HG03066 (cell line): ENCODE measurements around the gene TBC1D13.
"Not testable (repeated sequence)": the region's sequence is repeated elsewhere in the genome, so short reads cannot be mapped to it uniquely, and the experiment has no call there.

Source experiments
- ATAC-seq: cut with Tn5 transposase; IDR thresholded peaks from one replicate; pipeline ENCODE4 v1.9.1; 2021; ENCODE audit warnings: low read depth; ENCODE audit not compliant: unreplicated experiment

The TBC1D13 gene

GRCh38 chr9:128843171-128843570 is 56.1 kb downstream of the TBC1D13 start:
- not testable (repeated sequence) for ATAC-seq

GRCh38 chr9:128845186-128845931 is 58.3 kb downstream of the TBC1D13 start:
- ATAC-seq, result no peak

GRCh38 chr9:128846680-128847030 is 59.6 kb downstream of the TBC1D13 start:
- ATAC-seq, result no peak

- no peak for ATAC-seq
Observed at GRCh38 chr9:128847803-128848202, 60.8 kb downstream of the TBC1D13 start.

- not testable (repeated sequence) for ATAC-seq
Observed at GRCh38 chr9:128851024-128851423, 64.0 kb downstream of the TBC1D13 start.

- ATAC-seq, result not testable (repeated sequence)
Observed at GRCh38 chr9:128851779-128852600, 64.9 kb downstream of the TBC1D13 start.

- ATAC-seq, result not testable (repeated sequence)
Observed at GRCh38 chr9:128852646-128853045, 65.6 kb downstream of the TBC1D13 start.

GRCh38 chr9:128854454-128854853 is 67.4 kb downstream of the TBC1D13 start:
- ATAC-seq, result not testable (repeated sequence)

GRCh38 chr9:128858476-128858875 is 71.4 kb downstream of the TBC1D13 start:
- ATAC-seq, result not testable (repeated sequence)
